Body of pancreas (tissue), 4 donors: ENCODE results near the gene PHLDA2.

ENCODE experiments used
- CTCF ChIP-seq, 7 experiments: fragments of 450-650 bp in 4 of 7; fragments of 200-600 bp in 3 of 7; sonication (generic) in 3 of 7; IDR thresholded peaks; one replicate each; pipeline ENCODE4 v1.5.1; 2016 to 2019; ENCODE audit warnings: antibody characterized with exemption in 7 of 7
- POLR2A ChIP-seq, 3 donors: fragments of 450-650 bp; IDR thresholded peaks; one replicate each; pipeline ENCODE4 v1.6.1; 2016; ENCODE audit warnings: antibody characterized with exemption in 3 of 3, mild to moderate bottlenecking in 2 of 3

- TF ChIP-seq CTCF (IDR thresholded peaks at IDR 0.05) (no peak), POLR2A (IDR thresholded peaks at IDR 0.05) (no peak)
These were observed 23.1 kb upstream of the PHLDA2 start for GRCh38 chr11:2952290-2952689.
